IMR-90 (cell line): ENCODE results near the gene CENPQ. TPM values are rescaled to one million over a fixed set of nuclear protein-coding genes. Genes with fewer than 3 reads are reported as not detected.

Experiments
- ATAC-seq: fragments of 200-7000 bp; cut with Tn5 transposase; 2 replicates; pipeline ENCODE4 v1.9.1; 2020; ENCODE audit warnings: low read depth, mild to moderate bottlenecking, moderate library complexity
- BruUV-seq: library from RNA; stranded (reverse); fragments of 400-500 nt; replicated peaks from 2 replicates; lab custom pipeline; 2021; lab: Mats Ljungman, UMichigan
- CTCF ChIA-PET: fragments of 300-600 bp; formaldehyde crosslinking; extraction: SDS; loops from one replicate; lab custom pipeline; 2021; ENCODE audit warnings: antibody characterized with exemption; lab: Yijun Ruan, JAX
- POLR2A ChIA-PET: fragments of 300-600 bp; sonication (Branson Sonifier 250); formaldehyde crosslinking; loops from one replicate; lab custom pipeline; 2022; ENCODE audit warnings: antibody characterized with exemption; ENCODE audit not compliant: unreplicated experiment; lab: Charles Lee
- DNase-seq: peaks from one replicate; pipeline ENCODE4 v3.0.0; 2013
- H2AFZ ChIP-seq: replicated peaks from 2 replicates; pipeline ENCODE3; 2013; ENCODE audit warnings: low read length, mild to moderate bottlenecking; ENCODE audit not compliant: poor library complexity
- H2AK5ac ChIP-seq: 2 replicates; pipeline ENCODE4 v1.6.1; 2013; ENCODE audit warnings: low read depth, low read length, inconsistent platforms
- H2AK9ac ChIP-seq: replicated peaks from 2 replicates; pipeline ENCODE3; 2013; ENCODE audit warnings: mild to moderate bottlenecking, low read depth, low read length, moderate library complexity; ENCODE audit not compliant: poor library complexity
- H2BK120ac ChIP-seq: 2 replicates; pipeline ENCODE4 v1.6.1; 2013; ENCODE audit warnings: low read depth, low read length, inconsistent platforms
- H2BK15ac ChIP-seq: 3 replicates; pipeline ENCODE4 v1.6.1; 2013; ENCODE audit warnings: low read depth, low read length, inconsistent platforms
- H2BK20ac ChIP-seq: 2 replicates; pipeline ENCODE4 v1.6.1; 2013; ENCODE audit warnings: low read depth, mild to moderate bottlenecking, inconsistent platforms, low read length, moderate library complexity
- H2BK5ac ChIP-seq: 2 replicates; pipeline ENCODE4 v1.6.1; 2013; ENCODE audit warnings: mild to moderate bottlenecking, low read depth, low read length, inconsistent platforms; ENCODE audit not compliant: poor library complexity, severe bottlenecking
- H3K14ac ChIP-seq: replicated peaks from 2 replicates; pipeline ENCODE4 v1.6.1; 2013; ENCODE audit warnings: low read depth, low read length, inconsistent platforms
- H3K18ac ChIP-seq: 2 replicates; pipeline ENCODE4 v1.6.1; 2013; ENCODE audit warnings: low read depth, low read length, control low read depth
- H3K23ac ChIP-seq: 2 replicates; pipeline ENCODE4 v1.6.1; 2013; ENCODE audit warnings: low read depth, low read length, inconsistent platforms
- H3K27ac ChIP-seq: 2 replicates; pipeline ENCODE4 v1.5.1; 2013; ENCODE audit warnings: mild to moderate bottlenecking, control low read depth, low read length; ENCODE audit not compliant: insufficient read depth
- H3K27me3 ChIP-seq: 2 replicates; pipeline ENCODE4 v1.6.1; 2013; ENCODE audit warnings: low read length; ENCODE audit not compliant: control insufficient read depth, insufficient read depth
- H3K36me3 ChIP-seq: 2 replicates; pipeline ENCODE4 v1.6.1; 2013; ENCODE audit warnings: low read length, mixed read lengths; ENCODE audit not compliant: control insufficient read depth, insufficient read depth
- H3K4ac ChIP-seq: 2 replicates; pipeline ENCODE4 v1.6.1; 2013; ENCODE audit warnings: low read depth, low read length, inconsistent platforms
- H3K4me1 ChIP-seq: 2 replicates; pipeline ENCODE4 v1.6.1; 2013; ENCODE audit warnings: low read length, mixed read lengths; ENCODE audit not compliant: control insufficient read depth, insufficient read depth
- H3K4me2 ChIP-seq: 2 replicates; pipeline ENCODE4 v1.6.1; 2013; ENCODE audit warnings: low read depth, mild to moderate bottlenecking, control low read depth, low read length, moderate library complexity
- H3K4me3 ChIP-seq: 2 replicates; pipeline ENCODE4 v1.5.1; 2013; ENCODE audit warnings: low read depth, mild to moderate bottlenecking, control low read depth, low read length, moderate library complexity; ENCODE audit not compliant: insufficient read depth
- H3K56ac ChIP-seq: 2 replicates; pipeline ENCODE4 v1.6.1; 2013; ENCODE audit warnings: low read length, inconsistent platforms; ENCODE audit not compliant: insufficient read depth; ENCODE audit errors: extremely low read depth
- H3K79me1 ChIP-seq, 2 experiments: 2 replicates each; pipeline ENCODE4 v1.6.1; 2013; ENCODE audit warnings: low read length in 2 of 2, inconsistent platforms in 1 of 2, low read depth in 1 of 2
- H3K9ac ChIP-seq: 2 replicates; pipeline ENCODE4 v1.6.1; 2013; ENCODE audit warnings: low read depth, low read length, control low read depth
- H3K9me1 ChIP-seq: 2 replicates; pipeline ENCODE4 v1.6.1; 2013; ENCODE audit warnings: low read length, inconsistent platforms; ENCODE audit not compliant: insufficient read depth
- H3K9me3 ChIP-seq: 2 replicates; pipeline ENCODE4 v1.6.1; 2013; ENCODE audit warnings: low read length; ENCODE audit not compliant: control insufficient read depth, insufficient read depth
- H4K20me1 ChIP-seq: 2 replicates; pipeline ENCODE4 v1.6.1; 2013; ENCODE audit warnings: low read length, inconsistent platforms; ENCODE audit not compliant: insufficient read depth
- H4K5ac ChIP-seq: 2 replicates; pipeline ENCODE4 v1.6.1; 2013; ENCODE audit warnings: mild to moderate bottlenecking, low read depth, low read length, control low read depth
- H4K8ac ChIP-seq, 2 experiments: 2 replicates each; pipeline ENCODE4 v1.6.1; 2013; ENCODE audit warnings: low read depth in 2 of 2, low read length in 2 of 2, control low read depth in 1 of 2, inconsistent platforms in 1 of 2
- H4K91ac ChIP-seq: 2 replicates; pipeline ENCODE4 v1.6.1; 2013; ENCODE audit warnings: low read depth, low read length, inconsistent platforms; ENCODE audit not compliant: insufficient read depth
- BHLHE40 ChIP-seq: fragments of 150-350 bp; IDR thresholded peaks from 2 replicates; pipeline ENCODE4 v1.6.1; 2016; ENCODE audit warnings: mild to moderate bottlenecking, low read depth, low read length
- CEBPB ChIP-seq: IDR thresholded peaks from 2 replicates; pipeline ENCODE4 v1.6.1; 2012; ENCODE audit warnings: low read depth, low read length, improper control_type of control experiment
- MXI1 ChIP-seq: IDR thresholded peaks from 2 replicates; pipeline ENCODE4 v1.6.1; 2012; ENCODE audit warnings: low read depth, mild to moderate bottlenecking, low read length, moderate library complexity, borderline replicate concordance
- RCOR1 ChIP-seq: IDR thresholded peaks from 2 replicates; pipeline ENCODE4 v1.6.1; 2012; ENCODE audit warnings: mild to moderate bottlenecking, low read length, improper control_type of control experiment; ENCODE audit not compliant: insufficient replicate concordance
- SMC3 ChIP-seq: fragments of 150-350 bp; IDR thresholded peaks from 2 replicates; pipeline ENCODE4 v1.6.1; 2016; ENCODE audit warnings: low read depth, mild to moderate bottlenecking, antibody characterized with exemption, low read length, moderate library complexity
- WGBS, 2 experiments: methylation state at CpG; one replicate each; pipeline versions ENCODE4 v1.1.5 to v1.1.7; 2013; ENCODE audit warnings: missing lambda C conversion rate in 2 of 2; ENCODE audit not compliant: insufficient read length in 1 of 2; ENCODE audit errors: extremely low coverage in 2 of 2; 5-methylcytosine and 5-hydroxymethylcytosine counted together
- dilution Hi-C: fragments of 300-500 bp; cut with HindIII; formaldehyde crosslinking; loops from one replicate; pipeline ENCODE4 v1.14.3; 2018; ENCODE audit warnings: low sequenced_read_pairs; ENCODE audit not compliant: unreplicated experiment
- in situ Hi-C: fragments of 300-500 bp; cut with MboI; formaldehyde crosslinking; loops from 3 replicates; pipeline ENCODE4 v1.14.3; 2019; ENCODE audit warnings: low sequenced_read_pairs, inconsistent platforms, mixed read lengths
- intact Hi-C: fragments of 100-400 bp; cut with micrococcal nuclease; formaldehyde crosslinking; loops from 2 replicates; pipeline ENCODE4 v1.10.0; 2022
- polyA plus RNA-seq, 3 experiments: library from polyadenylated mRNA; depleted of rRNA; stranded (reverse); fragments of >200 nt; gene quantifications; 2 replicates each; pipeline ENCODE4 v1.2.3, GENCODE V29; 2012; ENCODE audit warnings: low replicate concordance in 1 of 3
- total RNA-seq: library from RNA; depleted of rRNA; stranded (reverse); fragments of >200 nt; gene quantifications from 2 replicates; pipeline ENCODE4 v1.2.3, GENCODE V29; 2012

The CENPQ gene
- total and polyA plus RNA-seq, 2 of the 4 experiments (the other 2 are of a cell fraction), result 2.2 to 3.7 TPM

DNA sequence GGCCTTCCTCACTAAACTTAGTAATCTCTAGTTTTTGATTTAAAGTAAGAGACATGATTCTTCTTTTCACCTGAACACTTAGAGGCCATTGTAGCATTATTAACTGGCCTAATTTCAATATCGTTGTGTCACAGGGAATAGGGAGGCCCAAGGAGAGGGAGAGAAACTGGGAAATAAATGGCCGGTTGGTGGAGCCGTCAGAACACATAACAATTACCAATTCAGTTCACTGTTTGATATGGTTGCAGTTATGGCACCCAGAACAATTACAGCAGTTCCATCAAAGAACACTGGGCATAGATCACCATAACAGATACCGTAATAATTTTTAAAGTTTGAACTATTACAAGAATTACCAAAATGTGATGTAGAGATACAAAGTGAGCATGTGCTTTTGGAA, 27.5 kb downstream of the CENPQ start:
- TF ChIP-seq BHLHE40, result no peak
- TF ChIP-seq MXI1, result no peak
- no peak for TF ChIP-seq SMC3
- TF ChIP-seq RCOR1, result no peak
- no peak for TF ChIP-seq CEBPB
- no peak overlapping the region for H3K23ac ChIP-seq
- H2BK120ac ChIP-seq, result no peak overlapping the region
- no peak overlapping the region for H2BK15ac ChIP-seq
- no peaks in the 10 kb centered on the region for H4K20me1 ChIP-seq
- H2AK5ac ChIP-seq, result no peak overlapping the region
- H3K56ac ChIP-seq, result no peak overlapping the region
- no peak overlapping the region for H3K9ac ChIP-seq
- H3K4me2 ChIP-seq, result no peak overlapping the region
- H3K9me3 ChIP-seq, result no peaks in the 10 kb centered on the region
- no TSS peak for BruUV-seq
- no peak overlapping the region for H4K91ac ChIP-seq
- H3K14ac ChIP-seq, result no peak overlapping the region
- no peaks in the 10 kb centered on the region for H3K36me3 ChIP-seq
- ATAC-seq (no peak), DNase-seq (no peak)
- POLR2A ChIA-PET, result no interaction called here
- no peak overlapping the region for H4K8ac ChIP-seq
- intact Hi-C loops (no loop called here), in situ Hi-C loops (no loop called here), dilution Hi-C loops (no loop called here)
- no peaks in the 10 kb centered on the region for H3K9me1 ChIP-seq
- WGBS, 2 experiments, result no CpG with 5 or more reads among the region's 4 CpGs
- no peak overlapping the region for H3K18ac ChIP-seq
- H3K4me3 ChIP-seq, result no peak overlapping the region
- H3K4ac ChIP-seq, result no peak overlapping the region
- H4K5ac ChIP-seq, result no peak overlapping the region
- H2AFZ ChIP-seq, result no peak overlapping the region
- no peaks in the 10 kb centered on the region for H3K4me1 ChIP-seq
- CTCF ChIA-PET, result no interaction called here
- no peak overlapping the region for H2BK5ac ChIP-seq
- H3K79me1 ChIP-seq, result no peaks in the 10 kb centered on the region
- no peak overlapping the region for H2AK9ac ChIP-seq
- H3K27me3 ChIP-seq, result no peaks in the 10 kb centered on the region
- H2BK20ac ChIP-seq, result no peak overlapping the region
- no peak overlapping the region for H3K27ac ChIP-seq
